Thyroid gland (tissue), 4 donors: ENCODE measurements around the gene TEX28. TPM values are rescaled to one million over a fixed set of nuclear protein-coding genes. Genes with fewer than 3 reads are reported as not detected.

Experiments used
- DNase-seq, 2 donors: peaks; one replicate each; pipeline ENCODE4 v3.0.0-alpha.2; 2019
- H3K27ac ChIP-seq, 3 donors: fragments of 200-600 bp; sonication (generic); 1 replicate in 2 of 3; 2 replicates in 1 of 3; pipeline ENCODE4 v1.5.1; 2016 to 2019; ENCODE audit warnings: mild to moderate bottlenecking in 1 of 3, moderate library complexity in 1 of 3
- H3K27me3 ChIP-seq: fragments of 200-600 bp; sonication (generic); one replicate; pipeline ENCODE4 v1.5.1; 2019
- H3K36me3 ChIP-seq, 2 donors: fragments of 200-600 bp; sonication (generic); one replicate each; pipeline ENCODE4 v1.5.1; 2016 to 2019
- H3K4me1 ChIP-seq, 2 donors: fragments of 200-600 bp; sonication (generic); one replicate each; pipeline ENCODE4 v1.5.1; 2017 to 2019
- H3K4me3 ChIP-seq, 3 donors: fragments of 200-600 bp; sonication (generic); replicated peaks in 1 of 3; 1 replicate in 2 of 3; 2 replicates in 1 of 3; pipeline ENCODE4 v1.5.1; 2016; ENCODE audit warnings: mild to moderate bottlenecking in 1 of 3
- H3K9me3 ChIP-seq: fragments of 200-600 bp; sonication (generic); one replicate; pipeline ENCODE4 v1.5.1; 2017
- CTCF ChIP-seq, 6 experiments: fragments of 200-600 bp in 3 of 6; fragments of 450-650 bp in 3 of 6; sonication (generic) in 3 of 6; IDR thresholded peaks; one replicate each; pipeline ENCODE4 v1.5.1; 2016 to 2019; ENCODE audit warnings: antibody characterized with exemption in 6 of 6, mild to moderate bottlenecking in 2 of 6, inconsistent platforms in 1 of 6, moderate library complexity in 1 of 6
- POLR2A ChIP-seq, 2 donors: fragments of 450-650 bp; IDR thresholded peaks; one replicate each; pipeline ENCODE4 v1.6.1; 2017; ENCODE audit warnings: antibody characterized with exemption in 2 of 2, mild to moderate bottlenecking in 2 of 2, moderate library complexity in 1 of 2
- WGBS, 2 donors: methylation state at CpG; one replicate each; pipeline ENCODE4 v1.1.5; 2017; 5-methylcytosine and 5-hydroxymethylcytosine counted together
- intact Hi-C: fragments of 100-400 bp; cut with DNase I; formaldehyde crosslinking; loops from one replicate; pipeline ENCODE4 v1.15.1; 2023
- total RNA-seq, 4 donors: library from RNA; depleted of rRNA; stranded (reverse); fragments of >200 nt; gene quantifications; one replicate each; pipeline ENCODE4 v1.2.3, GENCODE V29; 2016

The TEX28 gene
- total RNA-seq, 4 donors from 2014 or later: not detected

- Histone ChIP-seq H3K9me3 (no peaks in the 10 kb centered on the region), H3K4me3 (no peak overlapping the region), H3K36me3 (no peaks in the 10 kb centered on the region), H3K27me3 (no peaks in the 10 kb centered on the region), H3K4me1 (no peaks in the 10 kb centered on the region), H3K27ac (no peak overlapping the region)
- no peak for DNase-seq
- intact Hi-C loops: loop anchor here (5.0 kb wide), 1 partner anchor 49 kb away; no protein-coding TSS in a partner anchor
- WGBS, 2 donors: 100% methylated on average over 2 of the region's 9 CpGs; no CpG with 5 or more reads in 1 of the 2 donors
- no peak for TF ChIP-seq CTCF (IDR thresholded peaks at IDR 0.05)
- no peak for TF ChIP-seq POLR2A (IDR thresholded peaks at IDR 0.05)
Observed at GRCh38 chrX:154333116-154333515, 38.2 kb upstream of the TEX28 start.

GRCh38 chrX:154332561-154332960 lies 37.6 kb upstream of the TEX28 start:
- Histone ChIP-seq H3K9me3 (no peaks in the 10 kb centered on the region), H3K4me1 (peaks cover 0 to 2% of the 10 kb centered on the region in 2 donors), H3K27ac (no peak overlapping the region), H3K36me3 (no peaks in the 10 kb centered on the region), H3K27me3 (no peaks in the 10 kb centered on the region), H3K4me3 (no peak overlapping the region)
- intact Hi-C loops: loop anchor here (5.0 kb wide), 1 partner anchor 50 kb away; no protein-coding TSS in a partner anchor
- WGBS, 2 donors: 98 to 99% methylated on average over 19 to 23 of the region's 29 CpGs
- TF ChIP-seq POLR2A (IDR thresholded peaks at IDR 0.05) (no peak), CTCF (IDR thresholded peaks at IDR 0.05) (no peak)
- no peak for DNase-seq

- H3K27ac ChIP-seq: no peak overlapping the region
- no peaks in the 10 kb centered on the region for H3K9me3 ChIP-seq
- no peak for DNase-seq
- no peaks in the 10 kb centered on the region for H3K27me3 ChIP-seq
- no peak overlapping the region for H3K4me3 ChIP-seq
- peaks cover 4 to 24% of the 10 kb centered on the region in 2 donors for H3K4me1 ChIP-seq
- 87 to 90% methylated on average over 4 to 10 of the region's 10 CpGs for WGBS, 2 donors
- no peaks in the 10 kb centered on the region for H3K36me3 ChIP-seq
- TF ChIP-seq POLR2A (IDR thresholded peaks at IDR 0.05): no peak
- intact Hi-C loops: no loop called here
Observed at GRCh38 chrX:154329294-154329693, 34.4 kb upstream of the TEX28 start.

- DNase-seq: no peak
- intact Hi-C loops: no loop called here
- TF ChIP-seq CTCF (IDR thresholded peaks at IDR 0.05): no peak
- no peak for TF ChIP-seq POLR2A (IDR thresholded peaks at IDR 0.05)
- no peak overlapping the region for H3K4me3 ChIP-seq
- WGBS, 2 donors: 100% methylated on average over 1 of the region's 5 CpGs
- H3K9me3 ChIP-seq: no peaks in the 10 kb centered on the region
- H3K27me3 ChIP-seq: no peaks in the 10 kb centered on the region
- H3K36me3 ChIP-seq: no peaks in the 10 kb centered on the region
- no peak overlapping the region for H3K27ac ChIP-seq
- H3K4me1 ChIP-seq: peaks cover 4 to 24% of the 10 kb centered on the region in 2 donors
Observed at GRCh38 chrX:154328646-154329045, 33.7 kb upstream of the TEX28 start.

- 33 to 38% methylated on average over 8 to 9 of the region's 11 CpGs for WGBS, 2 donors
- intact Hi-C loops: no loop called here
- no peaks in the 10 kb centered on the region for H3K27me3 ChIP-seq
- no peak overlapping the region for H3K27ac ChIP-seq
- H3K9me3 ChIP-seq: no peaks in the 10 kb centered on the region
- H3K4me3 ChIP-seq: no peak overlapping the region
- peak; percentile 41 for DNase-seq
- no peaks in the 10 kb centered on the region for H3K36me3 ChIP-seq
- TF ChIP-seq CTCF (IDR thresholded peaks at IDR 0.05) (no peak), POLR2A (IDR thresholded peaks at IDR 0.05) (no peak)
- peaks cover 4 to 24% of the 10 kb centered on the region in 2 donors for H3K4me1 ChIP-seq
Observed at GRCh38 chrX:154327038-154327820, 32.3 kb upstream of the TEX28 start.
